Cardiac muscle cell (in vitro differentiated cells and primary cell): ENCODE results near the gene NLRP14. TPM values are rescaled to one million over a fixed set of nuclear protein-coding genes. Genes with fewer than 3 reads are reported as not detected.

Experiments used
- DNase-seq, 2 donors: peaks; one replicate each; pipeline versions ENCODE4 v3.0.0 to v3.0.0-alpha.2; 2010 to 2017; ENCODE audit warnings: low read depth in 1 of 2, low spot score in 1 of 2
- H3K27ac ChIP-seq: fragments of 200-600 bp; sonication (generic); 2 replicates; pipeline ENCODE4 v1.5.1; 2016
- H3K27me3 ChIP-seq: fragments of 200-600 bp; sonication (generic); 2 replicates; pipeline ENCODE4 v1.6.0; 2016; ENCODE audit warnings: control low read depth
- H3K36me3 ChIP-seq: fragments of 200-600 bp; sonication (generic); 2 replicates; pipeline ENCODE4 v1.5.1; 2016; ENCODE audit warnings: control low read depth
- H3K4me1 ChIP-seq: fragments of 200-600 bp; sonication (generic); 2 replicates; pipeline ENCODE4 v1.8.1; 2017; ENCODE audit warnings: low read depth, mild to moderate bottlenecking, mixed run types
- H3K4me3 ChIP-seq: fragments of 200-600 bp; sonication (generic); 2 replicates; pipeline ENCODE4 v1.5.1; 2016; ENCODE audit warnings: mild to moderate bottlenecking
- H3K9me3 ChIP-seq: fragments of 200-600 bp; sonication (generic); 2 replicates; pipeline ENCODE4 v1.5.1; 2017; ENCODE audit warnings: low read depth, mild to moderate bottlenecking, control low read depth
- polyA plus RNA-seq: library from polyadenylated mRNA; unstranded; fragments of >200 nt; fragmentation: Nextera tagmentation; extraction: Ambion mirVana; gene quantifications from 2 replicates; pipeline ENCODE4 v1.2.1, GENCODE V29; 2016
- total RNA-seq: library from RNA; depleted of rRNA; stranded (reverse); fragments of >200 nt; gene quantifications from 2 replicates; pipeline ENCODE4 v1.2.3, GENCODE V29; 2016
- TF ChIP-seq, protein P1 (sequence below): IDR thresholded peaks from 2 replicates; pipeline ENCODE4 v1.5.1; 2012; ENCODE audit warnings: low read depth, mild to moderate bottlenecking, low read length

The NLRP14 gene
- total and polyA plus RNA-seq, 2 experiments from 2014 or later = 0.92 to 1.0 TPM

DNA sequence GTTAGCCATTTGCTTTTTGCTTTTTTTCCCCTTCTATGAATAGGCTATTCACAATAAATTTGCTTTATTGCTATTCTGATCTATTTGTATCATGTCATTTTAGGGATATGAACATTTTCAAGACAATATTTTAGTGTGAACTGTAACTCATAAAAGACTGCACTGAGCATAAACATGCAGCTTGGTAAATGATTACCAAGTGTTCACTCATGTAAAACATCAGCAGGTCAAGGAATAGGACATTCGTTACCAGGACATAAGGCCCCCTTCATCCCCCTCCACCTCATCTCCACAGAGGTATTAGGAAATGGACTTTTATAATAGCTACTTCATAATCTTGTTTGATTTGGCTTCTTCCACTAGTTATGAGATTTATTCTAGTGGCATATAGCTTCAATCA is 12.4 kb downstream of the NLRP14 start:
- TF ChIP-seq, protein P1, sequence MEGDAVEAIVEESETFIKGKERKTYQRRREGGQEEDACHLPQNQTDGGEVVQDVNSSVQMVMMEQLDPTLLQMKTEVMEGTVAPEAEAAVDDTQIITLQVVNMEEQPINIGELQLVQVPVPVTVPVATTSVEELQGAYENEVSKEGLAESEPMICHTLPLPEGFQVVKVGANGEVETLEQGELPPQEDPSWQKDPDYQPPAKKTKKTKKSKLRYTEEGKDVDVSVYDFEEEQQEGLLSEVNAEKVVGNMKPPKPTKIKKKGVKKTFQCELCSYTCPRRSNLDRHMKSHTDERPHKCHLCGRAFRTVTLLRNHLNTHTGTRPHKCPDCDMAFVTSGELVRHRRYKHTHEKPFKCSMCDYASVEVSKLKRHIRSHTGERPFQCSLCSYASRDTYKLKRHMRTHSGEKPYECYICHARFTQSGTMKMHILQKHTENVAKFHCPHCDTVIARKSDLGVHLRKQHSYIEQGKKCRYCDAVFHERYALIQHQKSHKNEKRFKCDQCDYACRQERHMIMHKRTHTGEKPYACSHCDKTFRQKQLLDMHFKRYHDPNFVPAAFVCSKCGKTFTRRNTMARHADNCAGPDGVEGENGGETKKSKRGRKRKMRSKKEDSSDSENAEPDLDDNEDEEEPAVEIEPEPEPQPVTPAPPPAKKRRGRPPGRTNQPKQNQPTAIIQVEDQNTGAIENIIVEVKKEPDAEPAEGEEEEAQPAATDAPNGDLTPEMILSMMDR = no peak
- no peaks in the 10 kb centered on the region for H3K4me1 ChIP-seq
- H3K27me3 ChIP-seq = peaks cover 15% of the 10 kb centered on the region
- no peak for DNase-seq
- H3K36me3 ChIP-seq = no peaks in the 10 kb centered on the region
- no peaks in the 10 kb centered on the region for H3K9me3 ChIP-seq
- H3K27ac ChIP-seq = no peak overlapping the region
- H3K4me3 ChIP-seq = no peak overlapping the region

GRCh38 chr11:7034019-7034418 is 13.7 kb downstream of the NLRP14 start:
- Histone ChIP-seq H3K4me3 (no peak overlapping the region), H3K9me3 (no peaks in the 10 kb centered on the region), H3K4me1 (no peaks in the 10 kb centered on the region), H3K27ac (no peak overlapping the region), H3K27me3 (peaks cover 11% of the 10 kb centered on the region), H3K36me3 (no peaks in the 10 kb centered on the region)
- TF ChIP-seq, protein P1 = no peak
- DNase-seq = no peak

DNA sequence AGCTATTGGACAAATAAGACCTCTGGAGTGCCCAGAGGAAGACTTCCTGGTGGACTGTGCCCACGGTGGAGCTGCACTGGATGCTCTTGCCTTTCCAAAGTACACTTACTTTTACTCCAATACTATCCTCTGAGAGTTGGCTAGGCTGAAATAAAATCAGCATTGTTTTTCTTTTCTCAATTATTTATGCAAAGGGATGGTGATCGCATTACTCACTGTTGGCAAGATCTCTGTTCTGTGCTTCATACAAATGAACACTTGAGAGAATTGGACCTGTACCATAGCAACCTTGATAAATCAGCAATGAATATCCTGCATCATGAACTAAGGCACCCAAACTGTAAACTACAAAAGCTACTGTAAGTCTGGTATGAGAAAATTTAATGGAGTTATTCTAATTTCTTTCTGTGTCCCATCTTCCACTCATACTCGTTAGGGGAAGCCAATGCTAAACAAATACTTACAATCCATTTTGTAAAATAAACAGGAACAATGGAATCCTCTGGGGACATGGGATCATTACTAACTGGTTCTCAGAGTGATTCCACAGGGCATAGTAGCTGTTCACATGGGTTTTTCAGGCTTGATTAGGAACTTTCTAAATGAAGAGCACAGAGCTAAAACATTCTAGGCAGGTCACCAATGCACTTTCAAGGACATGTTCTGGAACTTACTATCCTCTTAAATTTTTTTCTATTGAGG is 26.3 kb downstream of the NLRP14 start:
- no peaks in the 10 kb centered on the region for H3K4me1 ChIP-seq
- DNase-seq = peak in 1 of 2 donors; percentile 24

GRCh38 chr11:7050191-7050590 is 29.9 kb downstream of the NLRP14 start:
- no peak overlapping the region for H3K27ac ChIP-seq
- no peak for DNase-seq
- TF ChIP-seq, protein P1 = no peak
- H3K36me3 ChIP-seq = no peaks in the 10 kb centered on the region
- H3K27me3 ChIP-seq = no peaks in the 10 kb centered on the region
- no peaks in the 10 kb centered on the region for H3K9me3 ChIP-seq
- no peaks in the 10 kb centered on the region for H3K4me1 ChIP-seq
- H3K4me3 ChIP-seq = no peak overlapping the region

More for the DNA sequence above, 26.3 kb downstream of the NLRP14 start:
- Histone ChIP-seq H3K27me3 (no peaks in the 10 kb centered on the region), H3K9me3 (no peaks in the 10 kb centered on the region), H3K27ac (no peak overlapping the region), H3K4me3 (no peak overlapping the region), H3K36me3 (no peaks in the 10 kb centered on the region)
- TF ChIP-seq, protein P1 = no peak

- Histone ChIP-seq H3K4me1 (peaks cover 3% of the 10 kb centered on the region), H3K27ac (no peak overlapping the region), H3K36me3 (no peaks in the 10 kb centered on the region), H3K4me3 (no peak overlapping the region), H3K9me3 (no peaks in the 10 kb centered on the region), H3K27me3 (no peaks in the 10 kb centered on the region)
- TF ChIP-seq, protein P1 = no peak
- DNase-seq = peak in 1 of 2 donors; percentile 37
Measured at GRCh38 chr11:7056828-7057513, 36.7 kb downstream of the NLRP14 start.
